Glutamatergic neuron (in vitro differentiated cells): Measurements from ENCODE around the gene GALNS. TPM values are rescaled to one million over a fixed set of nuclear protein-coding genes. Genes with fewer than 3 reads are reported as not detected.

Source experiments
- DNase-seq: peaks from one replicate; pipeline ENCODE4 v3.0.0; 2022
- H3K27ac Mint-ChIP-seq: one replicate; pipeline ENCODE4 v1.8.0; 2020; ENCODE audit warnings: mild to moderate bottlenecking, mixed read lengths, inconsistent platforms; ENCODE audit not compliant: unreplicated experiment
- H3K27me3 Mint-ChIP-seq: one replicate; pipeline ENCODE4 v1.8.0; 2020; ENCODE audit warnings: mild to moderate bottlenecking, moderate library complexity, mixed read lengths, inconsistent platforms; ENCODE audit not compliant: unreplicated experiment
- H3K36me3 Mint-ChIP-seq: one replicate; pipeline ENCODE4 v1.8.0; 2020; ENCODE audit warnings: mild to moderate bottlenecking, mixed read lengths, inconsistent platforms; ENCODE audit not compliant: unreplicated experiment
- H3K4me1 Mint-ChIP-seq: one replicate; pipeline ENCODE4 v1.8.0; 2020; ENCODE audit warnings: mild to moderate bottlenecking, low read depth, mixed read lengths, inconsistent platforms; ENCODE audit not compliant: unreplicated experiment
- H3K4me3 Mint-ChIP-seq: one replicate; pipeline ENCODE4 v1.8.0; 2020; ENCODE audit warnings: mild to moderate bottlenecking, mixed read lengths, inconsistent platforms; ENCODE audit not compliant: unreplicated experiment
- H3K9me3 Mint-ChIP-seq: one replicate; pipeline ENCODE4 v1.8.0; 2020; ENCODE audit warnings: mild to moderate bottlenecking, moderate library complexity, mixed read lengths, inconsistent platforms; ENCODE audit not compliant: unreplicated experiment
- CTCF ChIP-seq: fragments of 200-600 bp; sonication (generic); IDR thresholded peaks from one replicate; pipeline ENCODE4 v1.5.0; 2021; ENCODE audit not compliant: partially characterized antibody, unreplicated experiment
- total RNA-seq: library from RNA; stranded (reverse); fragmentation: NEBNext Ultra II Directional; extraction: Animal tissue kit (Norgen Biotek cat#: 25700); gene quantifications from one replicate; pipeline ENCODE4 v1.2.1, GENCODE V29; 2021; ENCODE audit not compliant: unreplicated experiment

GALNS gene
- total RNA-seq, 1 donor from 2014 or later, result 31.7 TPM

DNA sequence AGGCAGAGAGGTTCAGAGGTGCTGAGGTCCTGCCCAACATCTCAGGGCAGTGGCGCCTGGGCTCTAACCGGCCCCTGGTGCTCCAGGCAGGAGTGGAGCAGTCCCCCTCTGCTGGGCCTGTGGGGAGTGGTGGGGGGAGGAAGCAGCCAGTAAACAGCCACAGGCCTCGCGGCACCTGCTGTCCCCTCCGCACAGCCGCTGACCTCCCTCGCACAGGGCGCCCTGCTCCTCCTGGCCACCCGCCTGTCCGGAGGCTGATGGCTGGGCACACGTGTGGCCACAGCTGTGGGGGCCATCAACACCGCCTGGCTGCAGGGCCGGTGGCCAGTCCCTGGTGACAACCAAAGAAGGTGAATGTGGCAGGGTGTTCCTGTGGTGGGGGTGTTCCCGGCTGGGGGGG is 46.5 kb upstream of the GALNS start:
- Mint-ChIP-seq H3K4me3 (no peak overlapping the region), H3K4me1 (peaks cover 8% of the 10 kb centered on the region), H3K27me3 (peaks cover 5% of the 10 kb centered on the region), H3K36me3 (no peaks in the 10 kb centered on the region), H3K9me3 (peaks cover 2% of the 10 kb centered on the region), H3K27ac (no peak overlapping the region)
- no peak for DNase-seq
- TF ChIP-seq CTCF, result no peak

DNA sequence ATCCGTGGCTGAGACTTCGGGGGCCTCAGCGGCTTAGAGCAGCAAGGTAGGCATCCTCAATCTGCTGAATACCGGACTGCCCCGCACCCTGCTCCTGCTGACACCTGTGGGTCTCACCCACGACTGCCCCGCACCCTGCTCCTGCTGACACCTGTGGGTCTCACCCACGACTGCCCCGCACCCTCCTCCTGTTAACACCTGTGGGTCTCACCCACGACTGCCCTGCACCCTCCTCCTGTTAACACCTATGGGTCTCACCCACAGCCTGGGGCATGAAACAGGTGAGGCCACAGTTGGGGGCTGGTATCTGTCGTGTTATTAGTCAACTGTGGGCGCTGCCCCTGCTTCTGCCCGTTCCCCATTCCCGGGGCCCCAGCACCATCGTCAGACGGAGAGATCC is 46.0 kb upstream of the GALNS start:
- no peak for TF ChIP-seq CTCF
- Mint-ChIP-seq H3K9me3 (peaks cover 2% of the 10 kb centered on the region), H3K4me3 (no peak overlapping the region), H3K36me3 (no peaks in the 10 kb centered on the region), H3K27me3 (peaks cover 1% of the 10 kb centered on the region), H3K4me1 (peaks cover 5% of the 10 kb centered on the region), H3K27ac (no peak overlapping the region)
- DNase-seq, result no peak

DNA sequence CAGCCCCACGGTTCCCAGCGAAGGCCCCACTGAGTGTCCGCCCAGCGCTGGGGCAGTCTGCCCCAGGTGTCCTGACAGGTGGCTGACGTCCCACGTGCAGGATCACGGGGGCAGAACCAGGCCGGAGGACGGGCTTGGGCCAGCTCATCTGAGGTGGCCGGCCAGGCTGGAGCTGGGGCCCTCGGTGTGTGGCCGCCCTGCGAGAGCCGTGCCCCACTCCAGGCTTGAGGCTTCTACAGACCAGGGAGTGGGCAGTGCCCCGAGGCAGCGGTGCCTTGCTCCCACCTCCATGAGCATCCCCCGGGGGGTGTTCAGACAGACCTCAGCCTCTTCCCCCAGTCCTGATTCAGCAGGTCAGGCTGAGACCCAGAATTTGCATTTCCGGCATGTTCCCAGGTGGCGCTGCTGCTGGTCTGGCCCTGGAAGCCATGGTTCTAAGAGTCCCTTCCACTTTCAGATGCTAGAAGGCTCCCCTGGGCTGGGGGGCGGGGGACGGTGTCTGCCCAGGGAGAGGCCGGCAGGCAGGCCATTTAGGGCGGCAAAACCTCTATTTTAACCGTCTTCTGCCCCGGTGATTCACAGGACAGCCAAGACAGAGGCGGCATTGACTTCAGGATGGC is 45.1 kb upstream of the GALNS start:
- Mint-ChIP-seq H3K4me3 (no peak overlapping the region), H3K9me3 (peaks cover 2% of the 10 kb centered on the region), H3K27me3 (no peaks in the 10 kb centered on the region), H3K36me3 (no peaks in the 10 kb centered on the region), H3K4me1 (peaks cover 3% of the 10 kb centered on the region), H3K27ac (no peak overlapping the region)
- no peak for TF ChIP-seq CTCF
- no peak for DNase-seq

DNA sequence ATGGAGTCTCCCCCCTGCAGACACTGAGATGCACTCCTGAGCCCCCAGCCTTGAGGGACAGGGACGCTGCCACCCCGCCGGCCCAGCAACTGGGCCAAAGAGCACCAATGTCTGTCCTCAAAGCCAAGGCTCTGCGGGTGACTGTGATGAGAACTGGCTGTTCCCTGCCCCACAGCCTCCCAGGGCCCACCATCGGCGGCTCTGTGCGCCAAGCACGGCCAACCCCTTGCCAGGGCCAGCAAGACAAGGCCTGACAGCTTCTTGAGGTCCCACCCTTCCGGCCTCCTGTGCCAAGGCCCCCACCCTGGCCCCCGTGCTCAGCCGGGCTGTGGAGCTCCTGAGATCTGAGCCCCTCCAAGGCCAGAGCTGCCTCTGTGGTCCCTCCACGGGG is 43.9 kb upstream of the GALNS start:
- H3K36me3 Mint-ChIP-seq, result no peaks in the 10 kb centered on the region
- no peak for TF ChIP-seq CTCF
- peaks cover 3% of the 10 kb centered on the region for H3K4me1 Mint-ChIP-seq
- no peak for DNase-seq
- H3K4me3 Mint-ChIP-seq, result no peak overlapping the region
- H3K27ac Mint-ChIP-seq, result no peak overlapping the region
- H3K9me3 Mint-ChIP-seq, result peaks cover 3% of the 10 kb centered on the region
- H3K27me3 Mint-ChIP-seq, result peaks cover 2% of the 10 kb centered on the region

DNA sequence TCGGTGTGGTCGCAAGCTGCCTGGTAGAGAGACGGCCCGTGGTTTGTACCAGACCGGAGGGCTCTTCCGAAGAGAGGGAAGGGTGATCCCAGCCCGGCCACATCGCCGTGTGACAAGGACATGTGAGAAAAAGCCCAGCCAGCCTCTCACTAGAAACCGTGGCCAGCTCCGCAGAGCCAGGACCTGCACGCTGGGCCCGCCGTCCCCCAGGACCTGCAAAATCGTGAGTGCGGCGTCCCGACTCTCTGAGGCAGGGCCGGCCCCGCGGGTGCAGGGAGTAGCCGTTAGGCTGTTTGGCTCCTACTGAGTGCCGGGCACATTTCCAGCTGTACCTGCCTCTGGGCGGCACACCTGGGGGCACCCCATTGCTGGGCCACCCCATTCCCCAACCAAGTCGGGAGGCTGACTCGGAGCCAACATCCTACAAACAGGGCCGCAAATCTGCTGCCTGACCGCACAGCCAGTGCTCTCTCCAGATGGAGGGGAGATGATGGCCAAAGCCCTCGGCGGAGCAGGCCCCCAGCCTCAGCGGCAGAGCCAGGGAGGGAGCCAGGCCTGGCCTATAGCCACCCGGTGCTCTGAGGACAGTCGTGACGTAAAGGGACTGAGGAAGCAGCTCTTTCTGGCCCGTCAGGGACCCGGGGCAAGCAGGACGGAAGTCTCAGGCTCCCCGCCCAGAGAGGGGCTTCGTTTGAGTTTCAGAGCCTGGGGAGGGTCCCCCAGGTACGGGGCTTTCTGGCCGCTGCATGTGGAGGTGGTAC is 43.3 kb upstream of the GALNS start:
- H3K4me1 Mint-ChIP-seq, result peaks cover 3% of the 10 kb centered on the region

More for the DNA sequence above, 43.3 kb upstream of the GALNS start:
- peaks cover 2% of the 10 kb centered on the region for H3K27me3 Mint-ChIP-seq
- peaks cover 3% of the 10 kb centered on the region for H3K9me3 Mint-ChIP-seq
- no peak for TF ChIP-seq CTCF
- H3K4me3 Mint-ChIP-seq, result no peak overlapping the region
- no peak overlapping the region for H3K27ac Mint-ChIP-seq
- H3K36me3 Mint-ChIP-seq, result no peaks in the 10 kb centered on the region
- DNase-seq, result no peak
